Ovary (tissue), 9 donors: Measurements from ENCODE around the gene IGHMBP2. TPM values are rescaled to one million over a fixed set of nuclear protein-coding genes. Genes with fewer than 3 reads are reported as not detected.

Experiments used
- DNase-seq, 5 donors: peaks; one replicate each; pipeline ENCODE4 v3.0.0-alpha.2; 2019 to 2020
- H3K27ac ChIP-seq, 2 donors: fragments of 200-600 bp; one replicate each; pipeline versions ENCODE4 v1.5.1 to v1.8.0; 2019 to 2022
- H3K27me3 ChIP-seq: fragments of 200-600 bp; one replicate; pipeline ENCODE4 v1.8.0; 2022
- H3K36me3 ChIP-seq: fragments of 200-600 bp; sonication (generic); one replicate; pipeline ENCODE4 v1.5.1; 2019
- H3K4me1 ChIP-seq: one replicate; pipeline ENCODE4 v1.8.1; 2013; ENCODE audit warnings: mild to moderate bottlenecking, moderate library complexity; ENCODE audit not compliant: insufficient read depth
- H3K4me3 ChIP-seq: fragments of 200-600 bp; sonication (generic); one replicate; pipeline ENCODE4 v1.5.1; 2017
- H3K9me3 ChIP-seq, 2 donors: fragments of 200-600 bp in 1 of 2; sonication (generic) in 1 of 2; one replicate each; pipeline versions ENCODE4 v1.5.1 to v1.8.1; 2013 to 2019; ENCODE audit warnings: mild to moderate bottlenecking in 1 of 2, moderate library complexity in 1 of 2
- CTCF ChIP-seq, 3 donors: fragments of 450-650 bp in 2 of 3; fragments of 200-600 bp in 1 of 3; IDR thresholded peaks; one replicate each; pipeline versions ENCODE4 v1.5.1 to v1.8.0; 2016 to 2022; ENCODE audit warnings: antibody characterized with exemption in 3 of 3, mild to moderate bottlenecking in 1 of 3
- EP300 ChIP-seq: sonication (generic); formaldehyde crosslinking; IDR thresholded peaks from one replicate; pipeline ENCODE4 v1.6.1; 2017; ENCODE audit warnings: antibody characterized with exemption
- POLR2A ChIP-seq: fragments of 450-650 bp; IDR thresholded peaks from one replicate; pipeline ENCODE4 v1.6.1; 2017; ENCODE audit warnings: antibody characterized with exemption, mild to moderate bottlenecking, moderate library complexity
- WGBS, 3 donors: extraction: QIAGEN DNeasy Blood & Tissue Kit in 1 of 3; methylation state at CpG; one replicate each; pipeline versions ENCODE4 v1.1.5 to v1.1.7; 2013 to 2017; 5-methylcytosine and 5-hydroxymethylcytosine counted together
- intact Hi-C, 4 donors: fragments of 100-400 bp; cut with DNase I; formaldehyde crosslinking; loops; one replicate each; pipeline versions ENCODE4 v1.11.0 to v1.15.1; 2022 to 2023
- polyA plus RNA-seq, 2 donors: library from polyadenylated mRNA; stranded (reverse); fragments of 200-250 nt in 1 of 2; fragments of 350-450 nt in 1 of 2; fragmentation: Illumina TruSeq in 1 of 2; extraction: RNeasy Lipid Tissue Mini Kit (QIAGEN cat#74804) in 1 of 2; gene quantifications; one replicate each; pipeline ENCODE4 v1.2.3, GENCODE V29; 2013 to 2014
- total RNA-seq, 7 donors: library from RNA; depleted of rRNA in 2 of 7; stranded (reverse); fragments of >200 nt in 2 of 7; fragmentation: NEBNext Ultra II Directional in 3 of 7; extraction: Animal tissue kit (Norgen Biotek cat#: 25700) in 3 of 7; gene quantifications; one replicate each; pipeline versions ENCODE4 v1.1.0 to v1.2.4, GENCODE V29; 2016 to 2023
- donor health status: DM: no; HTN: no; CAD: no; lungs with moderate emphysema.
- donor health status: DM: no; HTN: no; CAD: no.
- donor health status: Bipolar disorder and iron deficiency.
- donor health status: DM: yes; HTN: yes; CAD: no.
- donor health status: DM: no; HTN: no; CAD: no.
- donor health status: DM: yes; HTN: yes; CAD: no.

The IGHMBP2 gene
- total and polyA plus RNA-seq, 9 donors = 8.3 to 18.9 (median 15.9) TPM

DNA sequence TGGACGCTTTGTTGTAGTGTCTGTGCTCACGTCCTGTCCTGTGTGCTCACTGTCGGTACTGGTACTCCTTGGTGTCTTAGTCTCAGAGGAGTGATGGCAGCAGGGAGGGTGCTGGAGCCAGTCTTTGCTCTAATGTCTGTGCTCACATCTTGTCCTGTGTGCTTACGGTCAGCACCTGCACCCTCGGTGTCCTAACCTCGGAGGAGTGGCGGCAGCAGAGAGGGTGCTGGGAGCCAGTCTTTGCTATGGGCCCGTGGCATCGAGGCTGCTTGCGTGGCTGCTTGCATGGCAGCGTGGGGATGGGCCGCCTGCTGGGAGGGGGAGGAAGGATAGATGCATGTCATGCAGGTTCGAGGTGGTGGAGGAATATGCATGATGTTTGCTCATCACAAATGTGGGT, 12.7 kb downstream of the IGHMBP2 start:
- 87 to 96% (median 90%) methylated on average over 13 of the region's 13 CpGs for WGBS, 3 donors
- Histone ChIP-seq H3K36me3 (no peaks in the 10 kb centered on the region), H3K27ac (no peak overlapping the region), H3K9me3 (no peaks in the 10 kb centered on the region), H3K4me1 (no peaks in the 10 kb centered on the region), H3K4me3 (no peak overlapping the region), H3K27me3 (no peaks in the 10 kb centered on the region)
- TF ChIP-seq POLR2A = no peak
- TF ChIP-seq CTCF (IDR thresholded peaks at IDR 0.05) = no peak
- no peak for TF ChIP-seq EP300
- intact Hi-C loops = no loop called here
- DNase-seq = peak in 1 of 5 donors; percentile 14

GRCh38 chr11:68923614-68924013, 19.9 kb downstream of the IGHMBP2 start:
- 70 to 91% (median 91%) methylated on average over 3 of the region's 3 CpGs for WGBS, 3 donors
- Histone ChIP-seq H3K36me3 (no peaks in the 10 kb centered on the region), H3K27me3 (no peaks in the 10 kb centered on the region), H3K4me1 (no peaks in the 10 kb centered on the region), H3K4me3 (no peak overlapping the region), H3K9me3 (peaks cover 0 to 5% of the 10 kb centered on the region in 2 donors), H3K27ac (no peak overlapping the region)
- intact Hi-C loops = loop anchor here in 1 of 4 donors (10.0 kb wide), 1 partner anchor 131 kb away; no protein-coding TSS in a partner anchor
- TF ChIP-seq CTCF (IDR thresholded peaks at IDR 0.05) (no peak), EP300 (no peak), POLR2A (no peak)
- DNase-seq = no peak

DNA sequence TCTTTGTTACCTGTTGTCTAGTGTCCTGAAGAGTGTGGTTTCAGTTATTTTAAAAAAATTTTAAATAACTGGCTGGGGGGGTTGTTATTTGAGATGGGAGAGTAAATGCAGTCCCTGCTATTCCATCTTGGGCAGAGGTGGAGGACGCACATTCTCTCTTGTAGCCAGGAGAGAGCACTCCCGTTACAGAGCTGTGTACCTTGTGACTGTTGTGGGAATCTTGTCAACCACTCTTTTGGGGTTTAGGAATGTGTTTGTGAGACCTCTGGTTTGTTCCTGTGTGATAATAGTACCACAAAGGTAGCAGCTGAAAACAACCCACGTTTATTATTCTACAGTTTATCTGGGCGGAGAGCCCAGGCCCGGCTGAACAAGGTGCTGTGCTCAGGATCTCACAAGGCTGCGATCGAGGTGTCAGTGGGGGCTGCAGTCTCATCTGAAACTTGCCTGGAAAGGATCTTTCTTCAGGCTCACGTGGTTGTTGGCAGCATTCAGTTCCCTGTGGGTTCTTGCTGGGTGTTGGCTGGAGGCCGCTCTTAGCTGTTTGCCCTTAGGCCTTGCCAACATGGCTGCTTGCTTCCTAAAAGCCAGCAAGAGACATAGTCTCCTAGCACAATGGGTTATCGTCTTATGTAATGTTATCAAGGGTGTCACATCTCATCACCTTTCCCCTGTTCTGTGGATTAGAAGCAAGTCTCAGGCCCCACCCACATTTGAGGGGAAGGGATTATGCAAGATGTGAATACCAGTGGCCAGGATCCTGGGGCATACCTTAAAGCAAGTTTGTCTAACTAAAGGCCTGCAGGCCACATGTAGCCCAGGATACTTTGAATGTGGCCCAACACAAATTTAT, 20.6 kb downstream of the IGHMBP2 start:
- H3K27ac ChIP-seq = no peak overlapping the region
- no peak for DNase-seq
- intact Hi-C loops = loop anchor here in 1 of 4 donors (10.0 kb wide), 1 partner anchor 131 kb away; no protein-coding TSS in a partner anchor
- H3K27me3 ChIP-seq = no peaks in the 10 kb centered on the region
- no peak overlapping the region for H3K4me3 ChIP-seq
- H3K9me3 ChIP-seq = peaks cover 0 to 5% of the 10 kb centered on the region in 2 donors
- no peaks in the 10 kb centered on the region for H3K4me1 ChIP-seq
- 84 to 93% (median 91%) methylated on average over 10 of the region's 10 CpGs for WGBS, 3 donors
- no peaks in the 10 kb centered on the region for H3K36me3 ChIP-seq
- no peak for TF ChIP-seq POLR2A
- TF ChIP-seq CTCF (IDR thresholded peaks at IDR 0.05) = no peak
- TF ChIP-seq EP300 = no peak

GRCh38 chr11:68925611-68926010, 21.9 kb downstream of the IGHMBP2 start:
- H3K9me3 ChIP-seq = peaks cover 0 to 5% of the 10 kb centered on the region in 2 donors
- intact Hi-C loops = loop anchor here in 1 of 4 donors (10.0 kb wide), 1 partner anchor 129 kb away; no protein-coding TSS in a partner anchor
- H3K27ac ChIP-seq = no peak overlapping the region
- no peak for DNase-seq
- TF ChIP-seq CTCF (IDR thresholded peaks at IDR 0.05) = no peak
- TF ChIP-seq EP300 = no peak
- no peak for TF ChIP-seq POLR2A
- WGBS, 3 donors = 86 to 99% (median 94%) methylated on average over 3 of the region's 3 CpGs
- H3K36me3 ChIP-seq = no peaks in the 10 kb centered on the region
- no peaks in the 10 kb centered on the region for H3K27me3 ChIP-seq
- H3K4me1 ChIP-seq = no peaks in the 10 kb centered on the region
- H3K4me3 ChIP-seq = no peak overlapping the region
